ENCODE data around the gene PIK3R1.

The PIK3R1 gene

DNA sequence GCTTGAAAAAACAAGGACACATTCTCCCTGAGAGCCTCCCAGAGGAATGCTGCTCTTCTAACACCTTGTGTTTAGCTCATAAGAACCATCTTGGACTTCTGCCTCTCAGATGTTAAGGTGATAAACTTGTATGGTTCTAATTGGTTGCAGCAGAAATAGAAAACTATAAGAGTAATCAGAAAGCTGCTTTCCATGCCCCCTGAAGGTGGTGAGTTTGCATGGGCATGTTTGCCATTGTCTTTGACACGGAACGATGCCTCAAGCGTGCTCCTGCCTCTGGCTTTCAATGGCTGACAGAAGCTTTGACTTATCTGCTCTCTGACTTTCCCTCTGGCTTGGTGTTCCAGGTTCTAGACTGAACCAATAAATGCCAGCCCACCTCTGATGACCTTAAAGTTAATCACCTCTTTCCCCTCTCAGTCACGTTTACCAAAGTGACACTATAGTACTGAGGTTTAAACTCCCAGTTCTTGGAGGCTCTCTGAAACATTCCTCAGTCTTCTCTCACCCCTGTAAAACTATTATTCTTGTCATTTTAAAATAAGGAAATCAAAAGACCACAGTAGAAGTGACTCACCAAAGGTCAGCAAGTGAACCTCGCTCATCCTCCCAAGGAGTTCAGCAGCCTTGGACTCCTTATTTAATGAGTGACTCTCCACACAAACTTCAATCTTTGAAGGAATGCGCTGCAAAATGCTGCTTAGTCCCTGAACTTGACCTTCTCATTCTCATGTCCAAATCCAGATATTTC lies 103.6 kb downstream of the PIK3R1 start:
- Mint-ChIP-seq H3K4me1 (peaks cover 11% of the 10 kb centered on the region), H3K36me3 (peaks cover 2% of the 10 kb centered on the region), H3K27ac (no peak overlapping the region), H3K27me3 (peaks cover 2% of the 10 kb centered on the region), H3K9me3 (no peaks in the 10 kb centered on the region), H3K4me3 (no peak overlapping the region)

DNA sequence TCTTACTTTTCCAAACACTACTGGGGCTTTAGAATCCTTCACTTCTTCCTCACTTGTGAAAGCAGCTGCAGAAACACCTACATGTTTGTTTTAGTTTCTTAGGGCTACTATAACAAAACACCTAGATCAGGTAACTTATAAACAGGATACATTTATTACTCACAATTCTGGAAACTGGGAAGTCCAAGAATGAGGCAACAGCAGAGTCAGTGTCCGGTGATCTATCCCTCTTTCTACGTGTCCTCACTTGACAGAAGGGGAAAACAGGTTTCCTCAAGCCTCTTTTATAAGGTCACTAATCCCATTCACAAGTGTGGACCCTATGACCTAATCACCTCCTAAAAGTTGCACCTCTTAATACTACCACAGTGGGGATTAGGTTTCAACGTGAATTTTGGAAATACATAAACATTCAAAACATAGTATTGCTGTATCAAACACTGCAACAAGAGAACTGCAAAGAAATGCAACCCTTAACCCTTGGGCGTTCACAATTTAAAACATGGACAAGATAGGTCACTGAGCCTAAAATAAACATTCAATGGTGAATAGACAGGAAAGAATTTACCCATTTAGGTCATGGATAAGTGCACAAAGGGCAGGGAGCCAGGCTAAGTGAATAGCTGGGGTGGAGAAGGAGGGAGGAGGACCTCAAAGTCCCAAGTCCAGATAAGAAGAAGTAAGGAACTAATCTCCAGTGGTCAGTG lies 104.3 kb downstream of the PIK3R1 start:
- H3K27me3 Mint-ChIP-seq = peaks cover 2% of the 10 kb centered on the region

DNA sequence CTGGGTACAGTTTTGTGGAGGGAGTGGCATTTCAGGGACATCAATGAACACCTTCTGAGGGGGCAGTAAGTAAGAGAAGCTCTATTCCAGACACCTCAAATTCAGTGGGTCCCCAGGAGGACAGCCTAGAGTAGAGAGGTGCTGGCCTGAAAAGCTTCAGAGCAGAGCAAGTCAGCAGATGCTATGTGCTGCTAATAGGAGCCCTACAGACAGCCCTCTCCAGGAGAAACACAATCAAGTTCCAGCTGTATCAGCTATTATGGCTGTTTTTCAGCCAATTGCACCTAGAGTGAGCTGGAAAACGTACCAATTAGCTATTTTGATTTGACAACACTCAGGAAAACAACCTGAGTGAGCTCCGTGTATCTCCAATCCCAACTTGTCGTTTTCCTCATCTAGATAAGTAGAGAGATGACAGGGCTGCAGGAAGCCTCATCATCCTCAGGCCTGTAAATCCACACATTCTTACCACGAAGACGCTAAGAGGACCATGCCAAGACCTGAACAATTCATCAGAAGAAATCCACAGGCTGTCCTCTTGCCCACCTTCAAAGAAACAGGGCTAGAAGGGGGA lies 104.9 kb downstream of the PIK3R1 start:
- H3K36me3 Mint-ChIP-seq = no peaks in the 10 kb centered on the region
- H3K27ac Mint-ChIP-seq = no peak overlapping the region
- peaks cover 6% of the 10 kb centered on the region for H3K4me1 Mint-ChIP-seq
- H3K27me3 Mint-ChIP-seq = peaks cover 2% of the 10 kb centered on the region
- H3K9me3 Mint-ChIP-seq = no peaks in the 10 kb centered on the region
- H3K4me3 Mint-ChIP-seq = no peak overlapping the region

More for the DNA sequence above, 104.3 kb downstream of the PIK3R1 start:
- H3K36me3 Mint-ChIP-seq = peaks cover 2% of the 10 kb centered on the region
- H3K4me3 Mint-ChIP-seq = no peak overlapping the region
- peaks cover 11% of the 10 kb centered on the region for H3K4me1 Mint-ChIP-seq
- H3K27ac Mint-ChIP-seq = no peak overlapping the region
- no peaks in the 10 kb centered on the region for H3K9me3 Mint-ChIP-seq

DNA sequence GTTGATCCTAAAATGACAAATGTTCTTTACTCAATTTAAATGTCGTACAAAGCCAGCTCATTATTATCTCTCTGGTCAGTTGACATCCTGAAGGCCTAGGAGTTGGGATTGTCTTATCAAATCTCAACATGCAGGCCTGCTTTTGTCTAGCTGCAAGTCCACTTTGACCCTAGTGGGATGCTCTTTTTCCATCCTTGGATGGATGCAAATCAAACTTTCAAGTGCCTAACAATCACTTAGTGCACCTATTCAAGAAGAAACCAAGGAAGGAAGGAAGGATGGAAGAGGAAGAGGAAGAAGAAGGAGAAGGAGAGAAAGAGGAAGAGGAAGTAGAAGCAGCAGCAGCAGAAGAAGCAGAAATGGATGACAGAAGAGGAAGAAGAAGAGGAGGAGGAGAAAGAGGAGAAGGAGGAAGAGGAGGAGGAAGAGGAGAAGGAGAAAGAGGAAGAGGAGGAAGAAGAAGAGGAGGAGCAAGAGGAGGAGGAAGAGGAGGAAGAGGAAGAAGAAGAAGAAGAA lies 109.6 kb downstream of the PIK3R1 start:
- peak overlapping the region; percentile 1 for H3K27ac Mint-ChIP-seq
- H3K9me3 Mint-ChIP-seq = no peaks in the 10 kb centered on the region
- H3K4me3 Mint-ChIP-seq = no peak overlapping the region
- H3K27me3 Mint-ChIP-seq = no peaks in the 10 kb centered on the region
- H3K36me3 Mint-ChIP-seq = no peaks in the 10 kb centered on the region
- no peaks in the 10 kb centered on the region for H3K4me1 Mint-ChIP-seq

DNA sequence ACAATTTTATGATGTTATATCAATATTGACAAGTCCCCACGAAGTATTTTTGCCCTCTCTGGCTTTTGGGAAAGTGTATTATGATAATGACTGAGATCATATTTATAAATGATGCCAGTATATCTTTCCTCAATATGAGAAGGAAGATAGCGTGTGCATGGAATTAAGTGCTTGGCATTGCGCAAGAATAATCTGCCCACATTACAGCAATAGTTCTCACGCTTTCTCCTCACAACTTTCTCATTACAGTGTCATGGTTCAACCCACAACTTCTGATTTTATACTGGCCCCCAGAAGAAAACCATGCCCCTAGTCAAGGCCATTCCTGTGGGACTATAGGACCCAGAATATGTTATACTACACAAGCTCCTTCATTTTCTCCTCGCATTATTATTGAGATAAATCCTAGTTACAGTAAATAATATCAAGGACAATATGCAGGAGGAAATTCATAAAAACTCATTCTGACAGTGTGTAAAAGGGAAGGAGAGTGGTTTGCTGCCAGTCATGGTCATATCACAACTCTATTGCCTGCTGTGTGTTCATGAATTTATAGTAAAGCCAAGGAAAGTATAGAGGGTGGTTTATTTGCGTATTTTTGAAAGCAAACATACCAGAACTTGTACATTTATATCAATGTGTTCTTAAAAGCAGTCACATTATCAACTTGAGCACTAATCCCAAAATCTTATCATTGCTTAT lies 114.1 kb downstream of the PIK3R1 start:
- H3K9me3 Mint-ChIP-seq = no peaks in the 10 kb centered on the region
- H3K4me1 Mint-ChIP-seq = no peaks in the 10 kb centered on the region
- no peak overlapping the region for H3K27ac Mint-ChIP-seq
- no peaks in the 10 kb centered on the region for H3K36me3 Mint-ChIP-seq
- H3K27me3 Mint-ChIP-seq = no peaks in the 10 kb centered on the region
- H3K4me3 Mint-ChIP-seq = no peak overlapping the region

DNA sequence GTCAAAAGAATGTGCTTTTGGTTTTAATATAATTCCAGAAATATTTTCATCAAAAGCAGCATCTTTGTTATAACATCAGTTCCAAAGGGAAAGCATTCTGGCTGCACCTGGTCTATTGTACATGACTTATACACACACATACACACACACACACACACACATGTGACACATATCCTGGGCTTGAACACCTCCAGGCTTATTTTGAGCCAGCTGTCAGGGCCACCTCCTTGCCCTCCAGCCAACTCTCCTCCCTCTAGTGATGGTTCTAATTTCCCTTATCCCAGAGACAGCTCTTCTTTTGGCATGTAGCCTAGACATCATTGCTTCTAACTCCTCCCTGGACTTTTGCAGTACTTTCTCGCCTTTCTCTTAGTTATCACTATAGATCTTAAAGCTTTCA lies 115.0 kb downstream of the PIK3R1 start:
- Mint-ChIP-seq H3K4me3 (no peak overlapping the region), H3K27ac (no peak overlapping the region), H3K4me1 (no peaks in the 10 kb centered on the region), H3K27me3 (no peaks in the 10 kb centered on the region), H3K9me3 (no peaks in the 10 kb centered on the region), H3K36me3 (no peaks in the 10 kb centered on the region)

DNA sequence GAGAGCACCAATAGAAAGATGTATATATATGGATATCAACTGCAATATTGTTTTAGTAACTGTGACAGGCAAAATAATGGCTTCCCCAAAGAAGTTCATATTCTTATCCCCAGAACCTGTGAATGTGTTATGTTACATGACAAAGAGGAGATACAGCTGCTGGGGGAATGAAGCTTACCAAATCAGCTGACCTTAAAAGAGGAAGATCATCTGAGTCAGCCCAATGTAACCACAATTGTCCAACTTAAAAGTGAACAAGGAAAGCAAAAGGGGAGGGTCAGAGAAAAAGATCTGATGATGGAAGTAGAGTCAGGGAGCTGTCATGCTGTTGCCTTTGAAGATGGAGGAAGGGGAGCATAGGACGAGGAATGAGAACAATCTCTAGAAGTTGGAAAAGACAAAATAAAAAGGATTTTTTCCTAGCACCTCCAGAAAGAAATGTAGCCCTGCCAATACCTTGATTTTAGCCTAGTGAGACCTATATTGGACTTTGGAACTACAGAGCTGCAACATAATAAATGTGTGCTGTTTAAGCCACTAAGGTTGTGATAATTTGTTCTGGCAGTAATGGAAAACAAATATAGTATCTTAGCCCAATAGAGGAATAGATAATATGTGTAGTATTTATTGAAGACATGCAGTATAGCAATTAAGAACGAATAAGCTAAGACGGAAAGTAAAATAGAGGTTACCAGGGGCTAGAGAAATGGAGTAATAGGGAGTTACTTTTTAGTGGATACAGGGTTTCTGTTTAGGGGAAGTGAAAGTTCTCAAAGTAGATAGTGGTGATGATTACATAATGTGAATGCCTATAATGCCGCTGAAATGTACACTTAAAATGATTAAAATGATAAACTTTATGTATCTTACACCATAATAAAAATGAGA lies 115.9 kb downstream of the PIK3R1 start:
- no peaks in the 10 kb centered on the region for H3K9me3 Mint-ChIP-seq
- no peaks in the 10 kb centered on the region for H3K4me1 Mint-ChIP-seq
- H3K4me3 Mint-ChIP-seq = no peak overlapping the region
- H3K27ac Mint-ChIP-seq = no peak overlapping the region
- no peaks in the 10 kb centered on the region for H3K27me3 Mint-ChIP-seq
- H3K36me3 Mint-ChIP-seq = no peaks in the 10 kb centered on the region

DNA sequence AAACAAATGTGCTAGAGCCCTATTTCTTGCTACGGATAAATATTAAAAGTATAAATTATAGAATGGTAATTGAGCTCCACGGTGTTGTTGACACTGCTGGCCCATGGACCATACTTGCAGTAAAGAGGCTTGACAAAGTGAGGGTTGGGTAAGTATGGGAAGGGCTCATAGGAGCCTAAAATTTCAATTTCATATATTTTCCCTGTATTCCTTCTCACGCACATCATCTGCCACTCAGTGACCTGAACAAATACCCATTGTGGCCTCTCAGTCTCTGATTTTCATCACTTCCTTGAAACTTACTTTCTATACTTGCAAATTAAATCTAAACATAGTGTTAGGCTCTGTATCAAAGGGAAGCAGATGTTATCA lies 116.5 kb downstream of the PIK3R1 start:
- no peaks in the 10 kb centered on the region for H3K9me3 Mint-ChIP-seq
- H3K27ac Mint-ChIP-seq = no peak overlapping the region
- H3K36me3 Mint-ChIP-seq = no peaks in the 10 kb centered on the region
- no peaks in the 10 kb centered on the region for H3K27me3 Mint-ChIP-seq
- no peak overlapping the region for H3K4me3 Mint-ChIP-seq
- H3K4me1 Mint-ChIP-seq = no peaks in the 10 kb centered on the region

DNA sequence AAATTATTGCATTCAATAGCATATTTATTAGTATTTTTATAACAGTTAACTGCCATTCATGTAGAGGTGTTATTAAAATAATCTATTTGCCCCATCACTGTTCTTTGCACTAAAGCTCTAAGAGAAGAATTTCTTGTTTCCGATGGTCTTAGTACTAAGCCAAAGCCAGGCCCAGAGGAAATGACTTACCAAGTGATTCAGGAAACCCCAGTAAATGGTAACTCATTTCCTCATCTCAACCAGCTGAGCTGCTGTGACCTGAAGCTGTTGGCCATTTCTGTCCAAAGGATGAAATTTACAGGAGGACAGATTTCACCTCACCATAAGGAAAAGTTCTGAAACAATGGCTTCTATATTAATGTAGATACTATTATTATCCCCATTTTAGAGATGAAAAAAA lies 117.0 kb downstream of the PIK3R1 start:
- no peak overlapping the region for H3K4me3 Mint-ChIP-seq
- H3K9me3 Mint-ChIP-seq = no peaks in the 10 kb centered on the region
- H3K27me3 Mint-ChIP-seq = no peaks in the 10 kb centered on the region
- H3K27ac Mint-ChIP-seq = no peak overlapping the region
- no peaks in the 10 kb centered on the region for H3K36me3 Mint-ChIP-seq
- H3K4me1 Mint-ChIP-seq = no peaks in the 10 kb centered on the region

DNA sequence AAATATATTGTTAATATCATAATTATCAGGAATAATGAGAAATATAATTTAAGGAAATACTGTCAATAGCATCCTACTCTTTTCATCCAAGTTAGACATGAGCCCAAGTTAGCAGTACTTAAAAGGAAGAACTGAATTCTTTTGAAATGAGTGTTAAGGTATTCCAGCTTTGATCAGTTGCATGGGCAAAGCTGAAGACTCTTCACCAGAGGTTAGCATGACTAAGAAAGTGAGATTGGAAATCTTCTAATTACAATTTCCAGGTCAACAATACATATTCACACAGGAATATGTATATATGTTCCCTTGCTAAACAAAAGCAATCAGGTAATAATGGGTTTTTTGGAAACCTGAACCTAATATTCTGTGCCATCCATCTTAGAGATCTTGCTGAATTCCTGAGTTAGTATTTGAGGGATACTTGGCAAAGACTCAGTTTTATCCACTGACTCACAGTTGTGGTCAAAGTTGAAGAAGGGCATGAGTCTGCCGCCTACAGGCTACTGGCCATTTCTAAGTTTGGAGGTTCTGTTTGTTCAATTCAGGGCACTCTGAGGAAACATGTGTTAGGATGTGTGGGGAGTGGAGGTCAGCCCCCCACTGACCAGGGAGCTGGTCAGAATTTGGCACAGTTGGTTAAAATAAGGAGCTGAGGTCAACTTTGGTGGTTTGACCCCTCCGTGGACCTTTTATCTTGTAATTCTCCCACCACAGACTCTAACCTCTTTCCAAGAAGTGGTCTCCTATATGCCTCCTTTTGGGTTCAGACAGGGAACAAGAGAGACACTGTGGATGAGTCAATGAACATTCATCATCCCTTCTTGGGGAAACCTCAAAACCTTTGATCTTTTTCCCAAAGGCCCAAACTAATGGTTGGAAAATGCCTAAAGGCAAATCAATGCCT lies 118.3 kb downstream of the PIK3R1 start:
- Mint-ChIP-seq H3K27me3 (no peaks in the 10 kb centered on the region), H3K9me3 (no peaks in the 10 kb centered on the region), H3K4me1 (no peaks in the 10 kb centered on the region), H3K36me3 (no peaks in the 10 kb centered on the region), H3K27ac (no peak overlapping the region), H3K4me3 (no peak overlapping the region)

DNA sequence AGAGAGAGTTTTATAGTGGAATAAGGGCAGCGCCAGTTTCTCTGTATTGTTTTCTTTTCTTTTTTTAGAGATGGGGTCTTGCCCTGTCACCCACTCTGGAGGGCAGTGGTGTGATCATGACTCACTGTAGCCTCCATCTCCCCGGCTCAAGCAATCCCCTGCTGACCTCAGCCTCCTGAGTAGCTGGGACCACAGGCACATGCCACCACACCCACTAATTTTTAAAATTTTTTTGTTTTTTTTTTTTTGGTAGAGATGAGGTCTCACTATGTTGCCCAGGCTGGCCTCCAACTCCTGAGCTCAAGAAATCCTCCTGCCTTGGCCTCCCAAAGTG lies 119.0 kb downstream of the PIK3R1 start:
- no peaks in the 10 kb centered on the region for H3K27me3 Mint-ChIP-seq

DNA sequence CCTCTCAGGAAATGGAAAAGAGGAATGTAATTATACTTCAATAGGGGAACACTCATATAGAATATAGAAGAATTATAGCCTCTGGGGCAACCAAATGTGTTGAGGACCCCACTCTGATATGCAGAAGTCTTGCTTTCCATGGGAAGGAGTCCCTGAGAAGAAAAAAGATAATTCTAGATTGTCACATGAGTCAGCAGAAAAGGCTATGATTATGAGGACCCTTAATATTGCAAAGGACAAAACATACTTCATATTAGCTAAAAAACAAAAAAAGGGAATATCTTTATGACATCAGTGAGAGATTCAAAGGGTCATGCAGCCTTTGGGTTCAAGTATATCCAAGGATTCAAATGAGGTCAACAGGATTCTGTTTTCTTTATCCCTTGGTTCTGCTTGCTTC lies 119.5 kb downstream of the PIK3R1 start:
- no peaks in the 10 kb centered on the region for H3K36me3 Mint-ChIP-seq
- no peaks in the 10 kb centered on the region for H3K9me3 Mint-ChIP-seq
- H3K4me1 Mint-ChIP-seq = no peaks in the 10 kb centered on the region
- H3K27ac Mint-ChIP-seq = no peak overlapping the region
- H3K27me3 Mint-ChIP-seq = no peaks in the 10 kb centered on the region
- H3K4me3 Mint-ChIP-seq = no peak overlapping the region

More for the DNA sequence above, 119.0 kb downstream of the PIK3R1 start:
- H3K4me3 Mint-ChIP-seq = no peak overlapping the region
- H3K27ac Mint-ChIP-seq = no peak overlapping the region
- H3K36me3 Mint-ChIP-seq = no peaks in the 10 kb centered on the region
- no peaks in the 10 kb centered on the region for H3K9me3 Mint-ChIP-seq
- H3K4me1 Mint-ChIP-seq = no peaks in the 10 kb centered on the region

DNA sequence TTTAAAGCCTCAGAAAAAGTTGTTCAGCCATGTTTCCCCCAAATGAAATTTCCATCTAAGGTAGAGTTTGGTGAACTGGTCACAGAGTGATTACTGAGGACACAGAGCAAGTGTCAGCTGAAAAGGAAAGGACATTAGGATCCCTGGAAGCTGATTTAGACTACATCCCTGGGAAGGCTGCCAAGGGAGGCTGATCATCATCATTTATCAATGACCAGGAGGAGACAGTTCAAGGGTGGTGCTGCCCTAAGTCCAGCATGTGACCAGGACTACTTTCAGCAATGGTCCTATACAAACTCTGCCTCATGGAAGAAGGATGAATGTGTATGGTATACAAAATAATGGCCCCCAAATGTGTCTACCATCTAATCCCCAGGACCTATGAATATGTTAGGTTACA lies 120.6 kb downstream of the PIK3R1 start:
- Mint-ChIP-seq H3K36me3 (no peaks in the 10 kb centered on the region), H3K27me3 (no peaks in the 10 kb centered on the region), H3K4me3 (no peak overlapping the region), H3K4me1 (no peaks in the 10 kb centered on the region), H3K27ac (no peak overlapping the region), H3K9me3 (no peaks in the 10 kb centered on the region)

DNA sequence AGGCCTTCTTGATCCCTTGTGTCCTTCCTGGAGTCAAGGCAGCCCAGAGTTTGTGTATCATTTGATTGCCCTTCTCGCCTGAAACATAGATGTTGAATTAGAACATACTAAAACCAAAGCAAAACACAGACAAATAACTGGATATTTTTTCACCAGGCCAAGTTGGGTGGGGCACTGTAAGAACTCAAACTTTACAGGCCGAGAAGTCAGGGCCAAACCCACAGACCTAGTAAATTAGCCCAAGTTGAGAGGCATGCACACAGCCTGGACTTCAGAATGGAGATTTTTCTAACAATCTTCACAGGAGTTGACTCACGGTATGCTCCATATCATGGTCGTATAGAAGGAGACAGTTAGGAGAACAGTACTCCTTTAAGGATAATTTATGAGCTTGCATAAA lies 121.7 kb downstream of the PIK3R1 start:
- Mint-ChIP-seq H3K27me3 (no peaks in the 10 kb centered on the region), H3K9me3 (no peaks in the 10 kb centered on the region), H3K27ac (no peak overlapping the region), H3K36me3 (no peaks in the 10 kb centered on the region), H3K4me3 (no peak overlapping the region), H3K4me1 (no peaks in the 10 kb centered on the region)
